ENCODE measurements around the gene PKNOX2.

Gene PKNOX2

DNA sequence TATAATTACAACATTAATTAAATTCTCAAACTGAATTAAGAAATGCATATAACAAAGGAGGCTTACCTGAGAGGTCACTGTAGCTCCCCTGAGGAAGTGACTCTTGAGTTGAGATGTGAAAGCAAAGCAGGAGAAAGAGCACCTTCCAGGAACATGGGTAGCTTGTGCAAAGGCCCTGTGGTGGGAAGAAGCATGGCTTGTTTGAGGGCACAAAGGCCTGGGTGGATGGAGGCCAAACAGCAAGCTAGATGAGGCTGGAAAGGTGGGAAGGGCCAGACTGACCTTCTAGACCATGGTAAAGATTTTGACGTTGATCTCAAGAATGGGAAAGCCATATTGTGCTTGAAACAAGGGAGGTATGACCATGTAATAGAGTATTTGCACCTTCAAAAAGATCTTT is 155.1 kb downstream of the PKNOX2 start:
- Mint-ChIP-seq H3K4me3 (no peak overlapping the region), H3K27me3 (peaks cover 22% of the 10 kb centered on the region), H3K27ac (no peak overlapping the region), H3K4me1 (no peaks in the 10 kb centered on the region), H3K36me3 (no peaks in the 10 kb centered on the region), H3K9me3 (no peaks in the 10 kb centered on the region)
- ATAC-seq = no peak

DNA sequence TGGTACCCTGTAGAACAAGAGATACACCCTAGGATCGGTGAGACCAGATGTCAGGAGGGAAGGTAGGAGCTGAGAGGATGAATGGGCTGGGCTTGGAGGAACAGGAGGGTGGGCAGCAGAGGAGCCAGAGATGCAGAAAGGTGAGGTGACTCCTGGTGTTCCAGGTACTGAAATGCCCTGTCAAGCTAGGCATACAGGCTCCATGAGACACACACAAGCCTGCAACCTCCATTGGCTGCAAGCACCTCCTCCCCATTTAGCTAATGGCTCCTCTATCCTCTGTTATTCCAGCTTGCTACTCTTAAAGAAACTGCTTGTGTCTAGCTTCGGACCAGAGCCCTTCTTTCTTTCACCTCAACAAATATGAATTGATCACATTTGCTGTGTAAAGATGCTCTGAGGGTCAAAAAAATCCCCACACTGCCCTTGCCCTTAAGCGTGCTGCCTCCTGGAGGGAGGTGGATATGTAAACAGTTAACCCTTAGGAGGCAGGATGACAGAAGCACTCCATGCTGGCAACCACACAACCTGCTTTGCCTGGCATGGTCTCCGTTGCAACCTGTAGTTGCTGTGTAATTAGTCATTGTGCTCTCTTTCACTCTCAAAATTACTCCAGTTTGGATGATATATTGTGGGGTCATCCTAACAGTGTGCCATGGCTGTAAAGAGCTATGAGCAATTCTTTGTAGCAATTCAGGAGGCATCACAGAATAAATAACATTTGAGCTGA is 156.0 kb downstream of the PKNOX2 start:
- no peaks in the 10 kb centered on the region for H3K9me3 Mint-ChIP-seq
- ATAC-seq = no peak
- no peaks in the 10 kb centered on the region for H3K36me3 Mint-ChIP-seq
- peaks cover 24% of the 10 kb centered on the region for H3K27me3 Mint-ChIP-seq
- no peak overlapping the region for H3K27ac Mint-ChIP-seq
- H3K4me1 Mint-ChIP-seq = no peaks in the 10 kb centered on the region
- no peak overlapping the region for H3K4me3 Mint-ChIP-seq

DNA sequence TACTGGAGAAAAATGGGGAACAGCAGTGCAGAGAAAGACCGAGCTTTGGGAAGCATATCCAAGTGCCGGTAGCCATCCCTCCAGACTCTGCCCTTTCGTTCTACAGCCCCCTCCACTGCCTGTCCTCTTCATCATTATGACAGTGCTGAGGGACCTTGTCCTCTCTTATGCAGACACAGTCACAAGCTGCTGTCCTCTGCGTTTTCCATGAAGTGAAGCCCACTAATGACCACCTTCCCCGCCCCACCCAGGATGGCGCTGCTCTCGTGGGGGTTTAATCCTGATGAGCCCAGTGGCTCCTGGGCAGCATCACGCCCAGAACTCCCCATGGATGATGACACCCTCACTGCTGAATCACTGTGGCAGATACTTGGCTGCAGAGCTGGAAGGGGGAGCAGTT is 157.7 kb downstream of the PKNOX2 start:
- Mint-ChIP-seq H3K4me1 (no peaks in the 10 kb centered on the region), H3K27me3 (peaks cover 33% of the 10 kb centered on the region), H3K27ac (no peak overlapping the region), H3K4me3 (no peak overlapping the region), H3K9me3 (no peaks in the 10 kb centered on the region), H3K36me3 (no peaks in the 10 kb centered on the region)
- ATAC-seq = no peak

GRCh38 chr11:125325196-125325595 is 160.6 kb downstream of the PKNOX2 start:
- peaks cover 54% of the 10 kb centered on the region for H3K27me3 Mint-ChIP-seq
- H3K4me3 Mint-ChIP-seq = no peak overlapping the region
- H3K9me3 Mint-ChIP-seq = no peaks in the 10 kb centered on the region
- no peak overlapping the region for H3K27ac Mint-ChIP-seq
- ATAC-seq = no peak
- no peaks in the 10 kb centered on the region for H3K36me3 Mint-ChIP-seq
- no peaks in the 10 kb centered on the region for H3K4me1 Mint-ChIP-seq

DNA sequence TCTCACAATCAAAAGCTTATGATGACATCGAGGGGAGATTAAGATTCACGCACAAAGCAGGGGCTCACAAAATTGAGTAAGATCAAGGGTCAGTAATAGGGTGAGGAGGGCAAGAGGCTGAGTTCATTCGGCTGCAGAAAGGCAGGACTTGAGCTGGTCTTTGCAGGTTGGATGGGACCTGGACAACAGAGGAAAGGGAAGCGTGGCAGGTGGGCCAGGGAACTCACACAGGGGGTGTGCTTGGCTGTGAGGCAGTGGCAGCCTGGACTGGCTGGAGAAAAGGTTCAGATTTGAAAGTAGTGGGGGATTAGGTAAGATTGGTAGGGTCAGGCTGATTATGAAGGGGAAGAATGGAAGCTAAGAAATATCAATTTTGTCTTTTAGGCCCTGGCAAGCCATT is 161.6 kb downstream of the PKNOX2 start:
- Mint-ChIP-seq H3K27ac (no peak overlapping the region), H3K36me3 (no peaks in the 10 kb centered on the region), H3K4me1 (no peaks in the 10 kb centered on the region), H3K4me3 (no peak overlapping the region), H3K27me3 (peaks cover 59% of the 10 kb centered on the region), H3K9me3 (no peaks in the 10 kb centered on the region)
- no peak for ATAC-seq

DNA sequence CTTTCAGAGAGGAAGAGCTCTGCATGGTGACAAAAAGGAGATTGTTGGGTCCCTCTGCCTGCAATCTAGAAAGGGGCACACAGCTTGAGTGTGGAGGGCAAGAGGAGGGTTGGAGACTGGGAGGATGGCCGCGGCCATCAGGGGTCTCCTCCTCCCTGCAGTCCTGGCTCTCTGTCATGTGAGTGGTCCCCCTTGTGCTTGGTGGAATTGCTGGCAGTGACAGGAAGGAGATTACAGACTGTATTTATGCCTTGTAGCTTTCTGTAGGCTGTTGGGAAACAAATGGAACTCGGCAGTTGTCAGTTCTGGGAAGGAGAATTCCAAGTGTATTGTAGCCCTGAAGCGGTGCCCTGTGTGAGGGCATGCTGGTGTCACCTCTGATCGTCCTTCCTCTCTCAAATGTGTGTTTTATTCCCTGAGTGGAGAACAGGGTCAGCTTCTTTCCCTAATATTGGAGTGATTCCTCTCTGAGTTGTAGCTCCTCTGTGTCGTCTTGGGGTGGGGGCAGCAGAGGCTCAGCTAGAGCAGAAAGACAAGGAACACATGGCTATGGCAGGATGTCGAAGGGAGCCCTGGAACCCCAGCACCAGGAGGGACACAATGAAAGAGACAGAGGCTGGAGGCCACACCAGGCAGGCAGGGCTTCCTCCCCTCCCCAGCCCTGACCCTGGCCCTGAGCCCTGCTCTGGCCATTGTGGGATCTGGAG is 163.1 kb downstream of the PKNOX2 start:
- no peak overlapping the region for H3K27ac Mint-ChIP-seq
- H3K9me3 Mint-ChIP-seq = no peaks in the 10 kb centered on the region
- ATAC-seq = peak; percentile 4
- peaks cover 50% of the 10 kb centered on the region for H3K27me3 Mint-ChIP-seq
- H3K4me1 Mint-ChIP-seq = no peaks in the 10 kb centered on the region
- H3K36me3 Mint-ChIP-seq = no peaks in the 10 kb centered on the region
- no peak overlapping the region for H3K4me3 Mint-ChIP-seq

- H3K4me3 Mint-ChIP-seq = no peak overlapping the region
- no peak for ATAC-seq
- H3K36me3 Mint-ChIP-seq = no peaks in the 10 kb centered on the region
- no peaks in the 10 kb centered on the region for H3K4me1 Mint-ChIP-seq
- H3K9me3 Mint-ChIP-seq = no peaks in the 10 kb centered on the region
- H3K27me3 Mint-ChIP-seq = peaks cover 48% of the 10 kb centered on the region
- H3K27ac Mint-ChIP-seq = no peak overlapping the region
Measured at GRCh38 chr11:125328225-125328580, 163.7 kb downstream of the PKNOX2 start.

DNA sequence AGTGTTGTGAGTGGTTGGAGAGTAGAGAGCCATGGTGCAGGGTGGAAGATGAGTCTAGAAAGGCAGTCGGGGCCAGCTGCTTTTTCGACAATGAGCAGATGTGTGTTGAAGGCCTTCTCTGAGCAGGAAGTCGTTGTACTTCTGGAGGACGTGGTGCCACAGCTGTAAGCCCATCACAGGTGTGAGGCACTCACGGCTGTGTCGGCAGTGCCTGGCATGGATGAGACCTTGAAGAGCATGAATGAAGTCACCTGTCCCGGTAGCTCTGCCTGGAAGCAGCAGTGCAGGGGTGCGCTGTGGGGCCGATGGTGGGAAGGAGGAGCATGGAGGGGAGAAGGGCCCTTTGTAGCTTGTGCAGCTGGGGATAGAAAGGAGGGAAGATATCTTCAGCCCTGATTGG is 165.2 kb downstream of the PKNOX2 start:
- Mint-ChIP-seq H3K4me1 (no peaks in the 10 kb centered on the region), H3K27me3 (peaks cover 38% of the 10 kb centered on the region), H3K4me3 (no peak overlapping the region), H3K36me3 (no peaks in the 10 kb centered on the region), H3K9me3 (no peaks in the 10 kb centered on the region), H3K27ac (no peak overlapping the region)
- no peak for ATAC-seq

DNA sequence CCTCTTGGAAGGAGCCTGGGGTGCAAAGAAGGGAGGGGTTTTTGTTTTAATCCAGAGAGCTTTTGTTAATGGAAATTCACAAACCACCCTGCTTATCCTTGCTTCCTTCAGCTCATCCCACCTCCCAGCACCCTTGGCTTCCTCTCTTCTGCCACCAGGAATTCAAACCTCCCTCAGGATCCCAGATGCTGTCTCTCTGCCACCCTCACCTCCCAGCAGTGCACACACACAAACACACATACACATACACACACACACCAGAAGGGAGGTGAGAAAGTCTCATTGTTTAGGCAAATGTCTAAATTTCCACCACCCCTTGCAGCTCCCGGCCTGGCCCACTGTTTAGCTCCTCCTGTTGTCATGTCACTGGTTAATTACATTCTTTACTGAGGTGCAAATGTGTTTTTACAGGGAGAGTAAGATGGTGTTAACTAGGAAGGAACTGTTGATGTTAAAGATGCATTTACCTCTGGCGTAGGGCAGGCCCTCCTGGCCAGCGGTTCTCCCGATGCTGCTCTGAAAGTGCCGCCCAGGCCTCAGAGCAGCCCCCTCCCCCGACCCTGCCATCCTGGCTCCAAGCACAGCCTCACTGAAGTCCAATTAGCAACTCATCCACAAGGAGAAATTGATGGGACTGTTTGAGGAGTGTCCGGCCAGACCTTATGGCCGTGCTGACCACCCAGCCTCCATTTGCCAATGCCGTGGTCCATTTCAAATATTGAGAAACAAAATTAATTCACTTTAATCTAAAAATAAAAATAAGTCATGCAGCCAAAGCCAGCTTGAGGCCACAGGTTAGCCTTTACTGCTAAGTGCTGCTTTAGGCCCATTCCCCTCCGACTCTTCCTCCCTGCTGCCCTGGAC is 166.1 kb downstream of the PKNOX2 start:
- Mint-ChIP-seq H3K27ac (no peak overlapping the region), H3K4me3 (no peak overlapping the region), H3K9me3 (no peaks in the 10 kb centered on the region), H3K4me1 (no peaks in the 10 kb centered on the region), H3K27me3 (peaks cover 45% of the 10 kb centered on the region), H3K36me3 (no peaks in the 10 kb centered on the region)
- no peak for ATAC-seq

DNA sequence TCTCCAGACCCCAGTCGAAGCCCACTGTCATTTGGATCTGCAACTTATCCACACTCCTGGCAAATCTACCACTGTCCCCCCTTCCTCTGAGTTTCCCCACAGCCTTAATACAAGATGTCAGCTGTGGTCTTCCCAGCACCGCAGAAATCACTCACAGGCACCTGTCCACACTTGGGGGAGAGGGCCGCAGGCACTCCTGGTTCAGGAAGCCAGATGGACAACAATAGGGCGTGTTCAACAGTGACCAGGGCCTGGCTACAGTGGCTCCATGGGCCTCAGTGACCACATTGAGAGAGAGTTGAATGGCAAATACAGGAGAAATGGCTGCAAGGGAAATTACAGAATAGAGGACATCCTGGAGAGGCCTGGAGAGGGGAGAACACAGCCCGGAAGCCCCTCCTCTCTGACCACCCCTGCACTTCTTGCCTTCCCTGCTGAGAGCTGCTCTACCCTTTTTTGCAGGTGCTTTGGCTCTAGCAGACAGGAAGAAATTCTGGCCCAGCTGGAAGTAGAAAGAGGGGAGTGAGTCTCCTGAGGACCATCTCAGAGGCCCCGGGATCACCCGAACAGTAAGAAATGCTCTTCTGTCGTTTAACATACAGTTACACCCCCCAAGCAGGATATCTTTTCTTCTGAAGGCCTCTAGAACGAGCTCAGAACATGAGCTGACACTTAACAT is 166.9 kb downstream of the PKNOX2 start:
- H3K9me3 Mint-ChIP-seq = no peaks in the 10 kb centered on the region
- no peak overlapping the region for H3K27ac Mint-ChIP-seq
- no peak for ATAC-seq
- H3K27me3 Mint-ChIP-seq = peaks cover 39% of the 10 kb centered on the region
- H3K4me1 Mint-ChIP-seq = no peaks in the 10 kb centered on the region
- no peaks in the 10 kb centered on the region for H3K36me3 Mint-ChIP-seq
- no peak overlapping the region for H3K4me3 Mint-ChIP-seq

- no peaks in the 10 kb centered on the region for H3K36me3 Mint-ChIP-seq
- H3K9me3 Mint-ChIP-seq = no peaks in the 10 kb centered on the region
- H3K27me3 Mint-ChIP-seq = peaks cover 36% of the 10 kb centered on the region
- no peak for ATAC-seq
- H3K4me1 Mint-ChIP-seq = no peaks in the 10 kb centered on the region
- H3K4me3 Mint-ChIP-seq = no peak overlapping the region
- H3K27ac Mint-ChIP-seq = no peak overlapping the region
Measured at GRCh38 chr11:125332821-125333220, 168.3 kb downstream of the PKNOX2 start.

DNA sequence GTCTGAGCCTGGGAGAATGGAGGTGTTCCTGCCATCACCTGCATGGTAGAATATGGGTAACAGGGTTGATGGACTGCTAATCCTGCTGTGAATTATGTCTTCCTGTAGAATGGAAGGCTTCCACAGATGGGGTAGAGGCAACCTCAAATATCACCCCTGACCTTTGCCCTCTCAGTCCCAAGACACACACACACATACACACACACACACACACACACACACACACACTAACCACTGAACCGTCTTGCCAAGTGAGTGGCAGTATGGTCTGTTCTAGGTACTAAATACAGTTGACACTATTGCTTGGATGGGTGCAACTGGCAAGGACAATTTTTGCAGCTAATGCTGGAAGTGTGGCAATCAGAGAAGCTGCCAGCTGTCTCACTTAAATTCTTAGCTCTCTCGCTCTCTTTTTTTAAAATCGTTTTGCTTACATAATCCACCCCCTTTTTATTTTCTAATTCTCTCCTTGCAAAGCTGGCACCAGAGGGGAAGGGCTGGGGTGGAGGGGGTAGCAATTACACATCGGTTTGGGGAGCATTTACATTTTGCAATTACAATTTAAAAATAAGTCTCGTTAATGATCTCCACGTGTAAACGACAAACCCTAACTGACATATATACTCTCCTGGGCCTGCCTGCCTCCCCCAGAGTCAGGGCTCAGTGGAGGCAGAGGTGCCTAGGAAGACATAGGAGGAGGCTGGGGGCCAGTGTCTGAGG is 169.0 kb downstream of the PKNOX2 start:
- H3K27ac Mint-ChIP-seq = no peak overlapping the region
- no peaks in the 10 kb centered on the region for H3K4me1 Mint-ChIP-seq
- no peaks in the 10 kb centered on the region for H3K36me3 Mint-ChIP-seq
- H3K4me3 Mint-ChIP-seq = no peak overlapping the region
- H3K9me3 Mint-ChIP-seq = no peaks in the 10 kb centered on the region
- ATAC-seq = no peak
- H3K27me3 Mint-ChIP-seq = peaks cover 29% of the 10 kb centered on the region

DNA sequence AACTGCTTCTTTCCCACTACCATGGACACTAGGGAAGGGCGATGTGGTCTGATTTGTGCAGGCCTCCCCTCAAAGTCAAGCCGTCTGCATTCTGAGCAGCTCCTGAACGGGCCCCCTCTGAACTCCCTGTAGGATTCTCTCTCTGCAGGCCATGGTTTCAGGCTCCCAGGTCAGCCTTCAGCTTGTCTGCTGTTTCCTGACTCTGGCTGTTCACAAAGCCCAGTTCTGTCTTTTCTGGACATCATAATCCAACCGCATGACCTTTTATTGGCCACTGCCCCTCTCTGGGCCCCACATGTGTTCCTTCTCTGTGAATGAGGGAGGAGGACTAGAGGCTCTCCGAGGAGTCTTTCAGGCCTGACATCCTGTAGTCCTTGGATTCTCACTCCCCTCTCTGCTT is 170.6 kb downstream of the PKNOX2 start:
- no peaks in the 10 kb centered on the region for H3K9me3 Mint-ChIP-seq
- no peak overlapping the region for H3K27ac Mint-ChIP-seq
- H3K4me3 Mint-ChIP-seq = no peak overlapping the region
- H3K27me3 Mint-ChIP-seq = peaks cover 33% of the 10 kb centered on the region
- no peak for ATAC-seq
- H3K36me3 Mint-ChIP-seq = no peaks in the 10 kb centered on the region
- no peaks in the 10 kb centered on the region for H3K4me1 Mint-ChIP-seq

DNA sequence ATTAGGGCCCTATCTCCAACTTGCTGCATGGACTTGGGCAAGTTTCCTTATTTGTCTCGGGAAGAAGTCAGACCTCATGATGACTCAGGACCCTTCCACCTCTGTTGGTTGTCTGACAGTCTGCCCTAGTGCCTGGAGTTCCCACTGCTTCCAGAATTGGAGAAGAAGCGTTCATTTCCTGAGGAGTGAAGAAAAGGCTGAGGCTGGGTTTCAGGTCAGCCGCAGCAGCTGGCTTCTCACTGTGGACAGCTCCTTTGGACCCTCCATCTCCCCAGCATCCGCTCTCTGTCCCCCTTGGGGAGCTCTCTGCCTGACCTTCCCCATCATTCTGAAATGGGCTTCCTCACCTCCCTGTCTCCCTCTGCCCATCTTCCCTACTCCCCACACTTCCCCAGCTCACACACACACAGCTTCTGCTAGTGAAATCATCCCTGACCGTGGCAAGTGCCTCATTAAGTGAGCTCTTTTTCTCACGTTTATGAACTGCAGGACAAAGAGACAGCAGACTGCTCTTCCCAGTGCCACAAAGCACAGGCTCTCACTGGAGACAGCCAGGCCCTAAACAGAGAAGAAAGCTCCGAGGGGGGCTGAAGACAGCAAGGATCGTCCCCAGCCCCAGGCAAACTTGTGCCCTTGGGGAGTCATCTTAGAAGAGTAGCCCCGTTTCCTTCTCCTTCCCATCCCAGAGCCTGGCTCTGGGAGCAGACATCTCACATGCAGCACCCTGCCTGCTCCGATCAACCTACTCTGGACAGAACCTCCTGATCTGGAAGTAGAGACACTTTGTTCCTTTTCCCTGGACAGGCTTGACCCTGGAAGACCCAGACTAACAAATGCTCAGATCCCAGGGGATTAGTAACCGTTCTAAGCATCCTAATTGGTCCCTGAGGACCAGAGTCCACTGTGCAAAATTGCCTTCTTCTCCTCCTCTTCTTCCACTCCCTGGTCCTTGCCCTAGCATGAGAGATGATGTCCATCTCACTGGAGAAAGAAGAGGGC is 173.6 kb downstream of the PKNOX2 start:
- no peak overlapping the region for H3K4me3 Mint-ChIP-seq
- H3K36me3 Mint-ChIP-seq = no peaks in the 10 kb centered on the region
- H3K9me3 Mint-ChIP-seq = no peaks in the 10 kb centered on the region
- ATAC-seq = no peak
- H3K27me3 Mint-ChIP-seq = peaks cover 30% of the 10 kb centered on the region
- H3K4me1 Mint-ChIP-seq = no peaks in the 10 kb centered on the region
- H3K27ac Mint-ChIP-seq = no peak overlapping the region

Data from stimulated activated memory B cell treated with anti-CD40 and anti-IgM and Interleukin-4, amounts not matched to agents 10 μg/mL and 1 μg/mL and 100 μg/mL, for 72 hours (primary cell).